Transverse colon (tissue), 3 donors: Measurements from ENCODE around the gene CES4A.

Source experiments
- EP300 ChIP-seq: sonication (generic); formaldehyde crosslinking; IDR thresholded peaks from one replicate; pipeline ENCODE4 v1.6.1; 2017; ENCODE audit warnings: antibody characterized with exemption, low read depth
- POLR2A ChIP-seq: fragments of 450-650 bp; IDR thresholded peaks from one replicate; pipeline ENCODE4 v1.6.1; 2016; ENCODE audit warnings: antibody characterized with exemption, mild to moderate bottlenecking, moderate library complexity
- TF ChIP-seq, protein P1 (sequence below), 5 experiments: fragments of 200-600 bp in 3 of 5; fragments of 450-650 bp in 2 of 5; sonication (generic) in 3 of 5; IDR thresholded peaks; 1 replicate in 2 of 5; 2 replicates in 3 of 5; pipeline ENCODE4 v1.5.1; 2016 to 2017; ENCODE audit warnings: antibody characterized with exemption in 5 of 5, inconsistent platforms in 3 of 5, mild to moderate bottlenecking in 2 of 5, moderate library complexity in 1 of 5

DNA sequence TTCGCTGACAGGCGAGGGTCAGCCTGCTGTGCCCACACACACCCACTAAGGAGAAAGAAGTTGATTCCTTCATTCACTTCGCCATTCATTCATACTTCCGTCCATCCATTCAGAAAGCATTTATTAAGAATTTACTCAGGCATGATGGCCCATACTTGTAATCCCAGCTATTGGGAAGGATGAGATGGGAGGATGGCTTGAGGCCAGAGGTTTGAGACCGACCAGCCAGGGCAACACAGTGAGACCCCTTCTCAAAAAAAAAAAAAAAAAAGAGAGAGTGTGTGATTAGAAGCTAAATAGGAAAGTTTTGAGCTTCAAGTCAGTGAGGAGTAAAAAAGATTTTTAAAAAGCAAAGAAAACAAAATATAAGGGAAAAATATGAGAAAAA is 44.3 kb upstream of the CES4A start:
- TF ChIP-seq, protein P1, sequence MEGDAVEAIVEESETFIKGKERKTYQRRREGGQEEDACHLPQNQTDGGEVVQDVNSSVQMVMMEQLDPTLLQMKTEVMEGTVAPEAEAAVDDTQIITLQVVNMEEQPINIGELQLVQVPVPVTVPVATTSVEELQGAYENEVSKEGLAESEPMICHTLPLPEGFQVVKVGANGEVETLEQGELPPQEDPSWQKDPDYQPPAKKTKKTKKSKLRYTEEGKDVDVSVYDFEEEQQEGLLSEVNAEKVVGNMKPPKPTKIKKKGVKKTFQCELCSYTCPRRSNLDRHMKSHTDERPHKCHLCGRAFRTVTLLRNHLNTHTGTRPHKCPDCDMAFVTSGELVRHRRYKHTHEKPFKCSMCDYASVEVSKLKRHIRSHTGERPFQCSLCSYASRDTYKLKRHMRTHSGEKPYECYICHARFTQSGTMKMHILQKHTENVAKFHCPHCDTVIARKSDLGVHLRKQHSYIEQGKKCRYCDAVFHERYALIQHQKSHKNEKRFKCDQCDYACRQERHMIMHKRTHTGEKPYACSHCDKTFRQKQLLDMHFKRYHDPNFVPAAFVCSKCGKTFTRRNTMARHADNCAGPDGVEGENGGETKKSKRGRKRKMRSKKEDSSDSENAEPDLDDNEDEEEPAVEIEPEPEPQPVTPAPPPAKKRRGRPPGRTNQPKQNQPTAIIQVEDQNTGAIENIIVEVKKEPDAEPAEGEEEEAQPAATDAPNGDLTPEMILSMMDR (IDR thresholded peaks at IDR 0.05) = no peak
- TF ChIP-seq POLR2A = no peak
- no peak for TF ChIP-seq EP300
